ENCODE measurements around the gene EFCAB5.

EFCAB5 gene

DNA sequence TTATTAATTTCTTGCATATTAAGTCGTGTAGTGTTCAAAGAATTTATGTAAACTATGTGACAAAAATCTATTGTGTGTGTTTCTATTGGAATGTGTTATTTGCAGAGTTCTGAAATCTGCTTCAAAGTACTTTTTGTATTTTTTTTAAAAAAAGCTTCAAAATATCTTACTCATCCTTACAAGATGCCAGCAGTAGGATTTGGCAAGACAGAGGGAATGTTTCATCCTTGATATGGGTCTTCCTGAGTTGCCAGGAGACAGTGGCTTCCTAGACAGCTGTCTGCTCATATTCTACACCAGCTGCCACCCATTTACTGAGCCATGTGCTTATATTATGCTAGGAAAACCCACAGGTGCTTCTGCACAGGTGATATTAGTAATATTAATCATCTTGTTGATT lies 36.4 kb downstream of the EFCAB5 start:
- TF ChIP-seq, protein P1, sequence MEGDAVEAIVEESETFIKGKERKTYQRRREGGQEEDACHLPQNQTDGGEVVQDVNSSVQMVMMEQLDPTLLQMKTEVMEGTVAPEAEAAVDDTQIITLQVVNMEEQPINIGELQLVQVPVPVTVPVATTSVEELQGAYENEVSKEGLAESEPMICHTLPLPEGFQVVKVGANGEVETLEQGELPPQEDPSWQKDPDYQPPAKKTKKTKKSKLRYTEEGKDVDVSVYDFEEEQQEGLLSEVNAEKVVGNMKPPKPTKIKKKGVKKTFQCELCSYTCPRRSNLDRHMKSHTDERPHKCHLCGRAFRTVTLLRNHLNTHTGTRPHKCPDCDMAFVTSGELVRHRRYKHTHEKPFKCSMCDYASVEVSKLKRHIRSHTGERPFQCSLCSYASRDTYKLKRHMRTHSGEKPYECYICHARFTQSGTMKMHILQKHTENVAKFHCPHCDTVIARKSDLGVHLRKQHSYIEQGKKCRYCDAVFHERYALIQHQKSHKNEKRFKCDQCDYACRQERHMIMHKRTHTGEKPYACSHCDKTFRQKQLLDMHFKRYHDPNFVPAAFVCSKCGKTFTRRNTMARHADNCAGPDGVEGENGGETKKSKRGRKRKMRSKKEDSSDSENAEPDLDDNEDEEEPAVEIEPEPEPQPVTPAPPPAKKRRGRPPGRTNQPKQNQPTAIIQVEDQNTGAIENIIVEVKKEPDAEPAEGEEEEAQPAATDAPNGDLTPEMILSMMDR (IDR thresholded peaks at IDR 0.05; ENCODE audit: insufficient read depth, low read depth, low read length, missing control alignments): no peak
- no peak overlapping the region for H3K4me3 ChIP-seq (ENCODE audit: low read length)
- DNase-seq (ENCODE audit: low read depth): peak; percentile 31

DNA sequence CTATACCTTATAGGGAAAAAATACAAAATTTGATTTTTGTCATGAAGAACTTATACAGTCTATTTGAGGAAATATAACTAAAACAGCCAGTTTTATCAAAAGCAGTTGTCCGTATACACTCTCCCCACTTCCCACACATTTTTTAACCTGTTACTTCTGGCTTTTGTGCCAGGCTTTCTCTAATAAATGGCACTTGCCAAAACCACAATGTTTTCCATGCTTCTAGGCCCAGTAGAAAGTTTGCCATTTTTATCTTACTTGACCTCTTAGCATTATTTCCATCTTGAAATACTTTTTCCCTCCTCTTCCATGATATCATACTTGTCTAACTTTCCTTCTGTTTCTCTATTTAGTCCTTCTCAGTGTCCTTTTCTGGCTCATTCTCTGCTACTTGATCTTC lies 38.8 kb downstream of the EFCAB5 start:
- no peak for DNase-seq (ENCODE audit: low read depth)
- H3K4me3 ChIP-seq (ENCODE audit: low read length): no peak overlapping the region
- TF ChIP-seq, protein P1 (IDR thresholded peaks at IDR 0.05; ENCODE audit: insufficient read depth, low read depth, low read length, missing control alignments): no peak

DNA sequence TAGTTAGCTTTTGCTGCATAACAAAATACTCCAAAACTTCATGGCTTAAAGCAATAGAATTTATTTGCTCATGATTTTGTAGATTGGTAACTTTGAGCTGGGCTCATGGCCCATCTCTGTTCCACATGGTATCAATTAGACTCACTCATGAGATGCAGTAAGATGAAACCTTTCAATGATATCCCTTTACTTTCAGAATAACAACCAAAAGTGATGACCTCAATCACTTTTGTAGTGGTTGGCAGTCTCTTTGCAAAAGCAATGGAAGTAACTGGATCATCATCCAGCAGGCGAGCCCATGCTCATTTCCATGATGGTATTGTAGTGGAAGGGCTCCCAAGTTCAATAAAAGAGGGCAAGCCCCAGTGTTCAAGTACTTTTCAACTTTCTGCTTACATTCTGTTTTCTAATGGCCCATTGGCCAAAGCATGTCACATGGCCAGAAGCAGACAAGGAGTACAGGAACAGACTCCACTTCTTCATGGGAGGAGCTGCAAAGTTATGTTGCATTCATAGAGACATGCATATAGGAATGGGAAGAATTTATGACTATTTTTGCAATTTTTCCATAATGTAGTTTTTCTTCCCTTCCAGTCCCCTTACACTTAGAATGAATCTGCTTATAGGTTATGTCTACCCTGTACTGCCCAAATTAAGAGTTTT lies 41.7 kb downstream of the EFCAB5 start:
- H3K4me3 ChIP-seq (ENCODE audit: low read length): no peak overlapping the region
- TF ChIP-seq, protein P1 (IDR thresholded peaks at IDR 0.05; ENCODE audit: insufficient read depth, low read depth, low read length, missing control alignments): no peak
- no peak for DNase-seq (ENCODE audit: low read depth)

DNA sequence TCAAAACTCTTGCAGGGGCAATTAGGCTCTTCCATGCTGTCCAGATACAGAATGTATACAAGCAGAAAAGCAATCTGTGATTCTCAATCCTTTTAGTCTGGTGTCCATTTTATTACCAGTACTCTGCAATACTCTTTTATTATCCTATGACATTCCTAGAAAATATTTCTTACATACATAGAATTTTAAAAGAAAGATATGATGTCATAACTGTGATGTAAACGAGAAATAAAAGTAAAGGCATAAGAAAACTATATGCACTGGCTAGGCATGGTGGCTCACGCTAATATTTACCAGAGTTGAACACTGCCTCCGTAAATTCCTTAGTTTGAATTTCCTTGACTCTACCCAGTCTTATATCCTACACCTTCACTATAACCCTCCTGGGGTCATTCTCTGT lies 55.0 kb downstream of the EFCAB5 start:
- TF ChIP-seq, protein P1 (IDR thresholded peaks at IDR 0.05; ENCODE audit: insufficient read depth, low read depth, low read length, missing control alignments): no peak
- DNase-seq (ENCODE audit: low read depth): no peak
- no peak overlapping the region for H3K4me3 ChIP-seq (ENCODE audit: low read length)

DNA sequence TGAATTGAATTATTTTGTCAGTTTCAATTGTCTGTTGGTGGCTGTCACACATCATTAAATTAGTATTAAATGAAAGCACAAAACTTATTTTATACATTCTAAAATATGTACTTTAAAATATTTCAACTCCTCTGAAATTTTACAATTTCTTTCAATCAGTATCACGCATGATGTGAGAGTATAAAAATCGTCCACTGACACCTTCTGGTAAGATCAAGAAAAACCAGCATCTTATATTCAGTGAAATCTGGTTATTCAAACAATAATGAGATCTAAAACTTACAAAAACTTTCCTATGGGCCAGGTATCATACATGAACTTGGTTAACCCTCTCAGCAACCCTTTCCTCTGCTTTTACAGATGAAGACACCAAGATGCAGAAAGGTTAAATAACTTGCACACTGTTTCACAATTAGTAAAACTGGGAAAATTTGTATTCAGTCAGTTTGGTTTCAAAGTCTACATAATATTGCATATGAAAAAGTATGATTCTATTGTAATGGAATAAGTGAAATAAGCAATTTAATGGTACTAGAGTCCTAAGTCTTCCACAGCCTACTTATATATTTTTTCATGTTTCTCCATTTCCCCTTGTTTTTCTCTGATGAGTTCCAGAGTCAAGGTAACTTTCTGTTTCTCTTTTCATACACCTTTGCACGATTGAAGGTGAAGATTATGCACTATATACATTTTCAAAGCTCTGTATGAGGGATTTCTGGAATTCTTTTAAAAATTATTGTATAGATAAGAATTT lies 58.7 kb downstream of the EFCAB5 start:
- H3K4me3 ChIP-seq (ENCODE audit: low read length): no peak overlapping the region
- no peak for DNase-seq (ENCODE audit: low read depth)
- TF ChIP-seq, protein P1 (IDR thresholded peaks at IDR 0.05; ENCODE audit: insufficient read depth, low read depth, low read length, missing control alignments): no peak

DNA sequence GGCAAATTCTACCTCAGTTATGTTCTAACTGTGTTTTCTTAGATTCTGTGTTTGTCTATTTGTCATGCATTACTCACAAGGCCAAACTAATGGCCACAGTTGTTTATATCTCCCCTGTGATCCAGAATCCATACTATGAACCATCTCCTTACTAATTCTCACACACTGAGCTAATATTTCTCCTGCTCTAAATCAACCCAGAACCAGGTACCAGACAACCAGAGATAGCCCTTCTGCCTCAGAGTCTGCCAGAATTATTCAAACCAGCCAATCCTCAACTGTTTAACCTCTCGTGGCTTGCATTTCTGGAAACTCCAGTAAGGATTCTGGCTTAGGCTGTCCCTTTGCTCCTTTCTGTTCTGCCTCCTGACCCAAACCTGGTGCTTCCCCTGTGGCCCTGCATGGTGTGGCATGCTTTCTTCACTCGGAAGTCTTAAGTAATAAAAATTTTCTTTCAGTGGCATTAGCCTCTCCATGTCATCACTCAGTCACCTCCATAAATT lies 59.4 kb downstream of the EFCAB5 start:
- peak; percentile 15 for DNase-seq (ENCODE audit: low read depth)
- H3K4me3 ChIP-seq (ENCODE audit: low read length): no peak overlapping the region
- TF ChIP-seq, protein P1 (IDR thresholded peaks at IDR 0.05; ENCODE audit: insufficient read depth, low read depth, low read length, missing control alignments): no peak
